H9 (cell line): ENCODE data around the gene MPZL3. TPM values are rescaled to one million over a fixed set of nuclear protein-coding genes. Genes with fewer than 3 reads are reported as not detected.

Experiments
- DNase-seq: peaks from one replicate; pipeline ENCODE4 v3.0.0-alpha.2; 2017
- H2AFZ ChIP-seq: one replicate; pipeline ENCODE4 v1.6.1; 2013; ENCODE audit warnings: mild to moderate bottlenecking, low read length, control low read depth, moderate library complexity
- H2AK5ac ChIP-seq: 2 replicates; pipeline ENCODE4 v1.6.1; 2013; ENCODE audit warnings: low read length, control low read depth, mixed read lengths; ENCODE audit not compliant: insufficient read length
- H2BK120ac ChIP-seq: one replicate; pipeline ENCODE4 v1.6.1; 2013; ENCODE audit warnings: low read depth, mild to moderate bottlenecking, low read length, control low read depth, inconsistent platforms; ENCODE audit not compliant: poor library complexity, severe bottlenecking
- H2BK12ac ChIP-seq: 2 replicates; pipeline ENCODE4 v1.6.1; 2013; ENCODE audit warnings: low read length, control low read depth, mixed read lengths, low read depth; ENCODE audit not compliant: insufficient read length
- H2BK15ac ChIP-seq: 2 replicates; pipeline ENCODE4 v1.6.1; 2013; ENCODE audit warnings: low read depth, low read length, control low read depth
- H2BK20ac ChIP-seq: one replicate; pipeline ENCODE4 v1.6.1; 2013; ENCODE audit warnings: low read depth, mild to moderate bottlenecking, low read length, control low read depth, inconsistent platforms; ENCODE audit not compliant: poor library complexity, severe bottlenecking
- H2BK5ac ChIP-seq: 2 replicates; pipeline ENCODE4 v1.6.1; 2013; ENCODE audit warnings: low read length, control low read depth, mixed read lengths; ENCODE audit not compliant: insufficient read length
- H3K14ac ChIP-seq: 2 replicates; pipeline ENCODE4 v1.6.1; 2013; ENCODE audit warnings: low read length, control low read depth; ENCODE audit not compliant: insufficient read depth
- H3K18ac ChIP-seq: 2 replicates; pipeline ENCODE4 v1.6.1; 2013; ENCODE audit warnings: low read depth, mild to moderate bottlenecking, mixed read lengths, low read length, control low read depth; ENCODE audit not compliant: insufficient read length
- H3K23ac ChIP-seq: 2 replicates; pipeline ENCODE4 v1.6.1; 2013; ENCODE audit warnings: low read length, control low read depth, mixed read lengths, low read depth; ENCODE audit not compliant: insufficient read length
- H3K23me2 ChIP-seq: 2 replicates; pipeline ENCODE4 v1.6.1; 2013; ENCODE audit warnings: low read depth, mild to moderate bottlenecking, mixed read lengths, low read length, control low read depth; ENCODE audit not compliant: insufficient read length, poor library complexity, severe bottlenecking
- H3K27ac ChIP-seq: 2 replicates; pipeline ENCODE4 v1.5.1; 2013; ENCODE audit warnings: low read length, control low read depth, mixed read lengths, low read depth; ENCODE audit not compliant: insufficient read length
- H3K27me3 ChIP-seq: 2 replicates; pipeline ENCODE4 v1.6.1; 2013; ENCODE audit warnings: low read length, control low read depth, inconsistent platforms; ENCODE audit not compliant: insufficient read depth
- H3K4ac ChIP-seq: 2 replicates; pipeline ENCODE4 v1.6.1; 2013; ENCODE audit warnings: low read depth, mild to moderate bottlenecking, control low read depth, inconsistent platforms, low read length, moderate library complexity
- H3K4me1 ChIP-seq: 2 replicates; pipeline ENCODE4 v1.6.1; 2013; ENCODE audit warnings: low read length, control low read depth, inconsistent platforms; ENCODE audit not compliant: insufficient read depth
- H3K4me2 ChIP-seq: 2 replicates; pipeline ENCODE4 v1.6.1; 2013; ENCODE audit warnings: low read length, control low read depth, mixed read lengths; ENCODE audit not compliant: insufficient read length, insufficient read depth
- H3K56ac ChIP-seq: 2 replicates; pipeline ENCODE4 v1.6.1; 2013; ENCODE audit warnings: low read depth, mild to moderate bottlenecking, mixed read lengths, low read length, control low read depth; ENCODE audit not compliant: insufficient read length
- H3K79me1 ChIP-seq: 2 replicates; pipeline ENCODE4 v1.6.1; 2013; ENCODE audit warnings: low read depth, mild to moderate bottlenecking, moderate library complexity, low read length, control low read depth, inconsistent platforms; ENCODE audit not compliant: insufficient read depth, poor library complexity, severe bottlenecking
- H3K79me2 ChIP-seq: 2 replicates; pipeline ENCODE4 v1.6.1; 2013; ENCODE audit warnings: low read length, control low read depth, inconsistent platforms; ENCODE audit not compliant: insufficient read depth
- H3K9ac ChIP-seq: 2 replicates; pipeline ENCODE4 v1.6.1; 2013; ENCODE audit warnings: low read length, control low read depth, mixed read lengths; ENCODE audit not compliant: insufficient read length; ENCODE audit errors: extremely low read depth
- H3K9me3 ChIP-seq: one replicate; pipeline ENCODE4 v1.6.1; 2013; ENCODE audit warnings: low read depth, low read length, inconsistent platforms; ENCODE audit not compliant: control insufficient read depth
- H3T11ph ChIP-seq: one replicate; pipeline ENCODE4 v1.6.1; 2013; ENCODE audit warnings: mild to moderate bottlenecking, low read length, control low read depth, inconsistent platforms
- H4K20me1 ChIP-seq: one replicate; pipeline ENCODE4 v1.6.1; 2013; ENCODE audit not compliant: control insufficient read depth, insufficient read length, insufficient read depth
- H4K5ac ChIP-seq: 2 replicates; pipeline ENCODE4 v1.6.1; 2013; ENCODE audit warnings: low read depth, mild to moderate bottlenecking, mixed read lengths, low read length, control low read depth; ENCODE audit not compliant: insufficient read length
- H4K8ac ChIP-seq: replicated peaks from 2 replicates; pipeline ENCODE4 v1.6.1; 2013; ENCODE audit warnings: low read length, control low read depth, mixed read lengths, low read depth; ENCODE audit not compliant: insufficient read length
- H4K91ac ChIP-seq: 2 replicates; pipeline ENCODE4 v1.6.1; 2013; ENCODE audit warnings: low read depth, mild to moderate bottlenecking, moderate library complexity, mixed read lengths, low read length, control low read depth; ENCODE audit not compliant: insufficient read length
- H3K27ac Mint-ChIP-seq, 3 experiments: 2 replicates in 2 of 3; 3 replicates in 1 of 3; pipeline ENCODE4 v1.8.0; 2020 to 2021; ENCODE audit warnings: mixed read lengths in 3 of 3, mild to moderate bottlenecking in 1 of 3, moderate library complexity in 1 of 3
- H3K27me3 Mint-ChIP-seq: 2 replicates; pipeline ENCODE4 v1.8.0; 2021; ENCODE audit warnings: low read depth, mild to moderate bottlenecking, moderate library complexity, mixed read lengths
- H3K36me3 Mint-ChIP-seq, 3 experiments: 2 replicates in 2 of 3; 3 replicates in 1 of 3; pipeline ENCODE4 v1.8.0; 2020 to 2021; ENCODE audit warnings: low read depth in 3 of 3, mixed read lengths in 3 of 3; ENCODE audit not compliant: insufficient read depth in 1 of 3
- H3K4me1 Mint-ChIP-seq, 2 experiments: 2 replicates each; pipeline ENCODE4 v1.8.0; 2020; ENCODE audit warnings: mixed read lengths in 2 of 2
- H3K4me3 Mint-ChIP-seq, 2 experiments: 2 replicates in 1 of 2; 3 replicates in 1 of 2; pipeline ENCODE4 v1.8.0; 2020 to 2021; ENCODE audit warnings: mild to moderate bottlenecking in 2 of 2, mixed read lengths in 2 of 2, moderate library complexity in 1 of 2
- H3K9me3 Mint-ChIP-seq, 2 experiments: 2 replicates in 1 of 2; 3 replicates in 1 of 2; pipeline ENCODE4 v1.8.0; 2020; ENCODE audit warnings: mild to moderate bottlenecking in 2 of 2, mixed read lengths in 2 of 2, moderate library complexity in 1 of 2
- CTCF ChIP-seq: fragments of 200-600 bp; sonication (generic); conservative IDR thresholded peaks from 3 replicates; pipeline ENCODE4 v1.8.0; 2021; ENCODE audit warnings: antibody characterized with exemption, mild to moderate bottlenecking
- WGBS: extraction: QIAGEN DNeasy Blood & Tissue Kit; methylation state at CpG from one replicate; pipeline ENCODE4 v1.1.7; 2013; ENCODE audit warnings: missing lambda C conversion rate, low lambda C conversion rate, mixed read lengths; ENCODE audit not compliant: insufficient read length; ENCODE audit errors: extremely low coverage; 5-methylcytosine and 5-hydroxymethylcytosine counted together
- total RNA-seq: library from RNA; stranded (reverse); gene quantifications from 2 replicates; pipeline ENCODE4 v1.2.1, GENCODE V29; 2021

The MPZL3 gene
- total RNA-seq, 1 experiment from 2014 or later = 2.6 TPM

- H3K9me3 Mint-ChIP-seq = no peaks in the 10 kb centered on the region; a peak in 1 of 5 replicates
- Histone ChIP-seq H2BK20ac (no peak overlapping the region), H2BK5ac (no peak overlapping the region), H3K56ac (no peak overlapping the region), H2AFZ (no peak overlapping the region), H3K14ac (no peak overlapping the region), H3K23me2 (peaks cover 4% of the 10 kb centered on the region), H4K91ac (no peak overlapping the region), H3K23ac (no peak overlapping the region), H3K4ac (no peak overlapping the region), H2BK12ac (no peak overlapping the region), H4K20me1 (no peaks in the 10 kb centered on the region), H3K27ac (no peak overlapping the region), H3K4me2 (no peak overlapping the region), H3K79me1 (no peaks in the 10 kb centered on the region), H4K5ac (no peak overlapping the region), H3K27me3 (peaks cover 8% of the 10 kb centered on the region; the same call in 1 of the 2 replicates), H4K8ac (no peak overlapping the region), H3K79me2 (no peaks in the 10 kb centered on the region), H2AK5ac (no peak overlapping the region), H3K9me3 (no peaks in the 10 kb centered on the region), H3K4me1 (no peaks in the 10 kb centered on the region; the same call in none of the 2 replicates), H3K18ac (no peak overlapping the region), H2BK15ac (no peak overlapping the region), H2BK120ac (no peak overlapping the region), H3K9ac (no peak overlapping the region), H3T11ph (no peak overlapping the region)
- H3K27ac Mint-ChIP-seq = no peak overlapping the region
- H3K4me3 Mint-ChIP-seq = no peak overlapping the region
- no CpG with 5 or more reads among the region's 4 CpGs for WGBS
- no peak for TF ChIP-seq CTCF
- H3K36me3 Mint-ChIP-seq = no peaks in the 10 kb centered on the region
- H3K27me3 Mint-ChIP-seq = peaks cover 89% of the 10 kb centered on the region
- no peak for DNase-seq
- peaks cover 25 to 31% of the 10 kb centered on the region in 2 experiments for H3K4me1 Mint-ChIP-seq
Observed at GRCh38 chr11:118267486-118267885, 15.3 kb upstream of the MPZL3 start.
